Measurements from ENCODE around the gene RING1.

- no peak for TF ChIP-seq CTCF (IDR thresholded peaks at IDR 0.05; ENCODE audit: low read length)
- no peak for TF ChIP-seq EZH2 (IDR thresholded peaks at IDR 0.05; ENCODE audit: borderline replicate concordance, low read length)
These were observed 2.8 kb downstream of the RING1 start for GRCh38 chr6:33211136-33211535.
